Measurements from ENCODE around the gene METTL14. TPM values are rescaled to one million over a fixed set of nuclear protein-coding genes. Genes with fewer than 3 reads are reported as not detected.

METTL14 gene

Small RNA genes within 50 kb of the gene (small RNA-seq; reads per million reads assigned to genes)
- gene SEPT14P4 (ENCODE audit: low read depth) = not detected

Data from mesenchymal stem cell (in vitro differentiated cells and primary cell).